Upper lobe of left lung (tissue), 4 donors: ENCODE data around the gene ALOX12B.

ENCODE experiments used
- CTCF ChIP-seq, 6 experiments: fragments of 450-650 bp in 4 of 6; fragments of 200-600 bp in 2 of 6; sonication (generic) in 2 of 6; IDR thresholded peaks; one replicate each; pipeline ENCODE4 v1.5.1; 2016 to 2019; ENCODE audit warnings: antibody characterized with exemption in 6 of 6
- EP300 ChIP-seq, 4 donors: sonication (generic); formaldehyde crosslinking; IDR thresholded peaks; one replicate each; pipeline ENCODE4 v1.5.1; 2017; ENCODE audit warnings: antibody characterized with exemption in 4 of 4, control low read depth in 2 of 4
- POLR2A ChIP-seq, 4 donors: fragments of 450-650 bp; IDR thresholded peaks; one replicate each; pipeline ENCODE4 v1.5.1; 2016 to 2017; ENCODE audit warnings: antibody characterized with exemption in 4 of 4, mild to moderate bottlenecking in 2 of 4
- POLR2AphosphoS5 ChIP-seq, 2 donors: sonication (generic); formaldehyde crosslinking; IDR thresholded peaks; one replicate each; pipeline ENCODE4 v1.5.1; 2017; ENCODE audit warnings: antibody characterized with exemption in 2 of 2

- TF ChIP-seq POLR2AphosphoS5 (IDR thresholded peaks at IDR 0.05), result peak; percentile 30 to 32
- no peak for TF ChIP-seq CTCF (IDR thresholded peaks at IDR 0.05)
- TF ChIP-seq POLR2A (IDR thresholded peaks at IDR 0.05), result peak in 2 of 4 donors; percentile 4 to 56
- TF ChIP-seq EP300 (IDR thresholded peaks at IDR 0.05), result peak in 2 of 4 donors; percentile 5 to 77
Observed at GRCh38 chr17:8056232-8056975, 31.1 kb downstream of the ALOX12B start.
